KMS-11 (cell line): Measurements from ENCODE around the gene METTL23.
"Not testable (repeated sequence)": the region's sequence is repeated elsewhere in the genome, so short reads cannot be mapped to it uniquely, and the experiment has no call there.

Source experiments
- H2AFZ ChIP-seq: fragments of 200-600 bp; sonication (generic); 2 replicates; pipeline ENCODE4 v1.6.1; 2016; ENCODE audit warnings: antibody characterized with exemption, mixed run types, low read depth
- H3K27ac ChIP-seq: fragments of 200-600 bp; sonication (generic); 2 replicates; pipeline ENCODE4 v1.6.1; 2016; ENCODE audit warnings: mild to moderate bottlenecking, mixed run types
- H3K27me3 ChIP-seq: fragments of 200-600 bp; sonication (generic); 2 replicates; pipeline ENCODE4 v1.6.1; 2017; ENCODE audit warnings: mild to moderate bottlenecking, low read depth, mixed run types, moderate library complexity; ENCODE audit not compliant: insufficient read depth
- H3K36me3 ChIP-seq: fragments of 200-600 bp; sonication (generic); 2 replicates; pipeline ENCODE4 v1.6.1; 2017; ENCODE audit warnings: mild to moderate bottlenecking, mixed run types; ENCODE audit not compliant: insufficient read depth
- H3K4me1 ChIP-seq: fragments of 200-600 bp; sonication (generic); 2 replicates; pipeline ENCODE4 v1.6.1; 2016; ENCODE audit warnings: mild to moderate bottlenecking, low read depth, mixed run types; ENCODE audit not compliant: poor library complexity, severe bottlenecking
- H3K4me2 ChIP-seq: fragments of 200-600 bp; sonication (generic); 2 replicates; pipeline ENCODE4 v1.7.0; 2016; ENCODE audit warnings: mild to moderate bottlenecking, mixed run types
- H3K4me3 ChIP-seq: fragments of 200-600 bp; sonication (generic); IDR thresholded peaks from 2 replicates; pipeline ENCODE4 v1.6.1; 2017; ENCODE audit warnings: low read depth, low read length, mixed read lengths; ENCODE audit not compliant: insufficient read depth
- H3K79me2 ChIP-seq: fragments of 200-600 bp; sonication (generic); 2 replicates; pipeline ENCODE4 v1.6.1; 2016; ENCODE audit warnings: low read depth, mixed run types; ENCODE audit not compliant: insufficient read depth
- H3K9ac ChIP-seq: fragments of 200-600 bp; sonication (generic); 2 replicates; pipeline ENCODE4 v1.6.1; 2016; ENCODE audit warnings: mild to moderate bottlenecking, mixed run types
- H4K20me1 ChIP-seq: fragments of 200-600 bp; sonication (generic); 2 replicates; pipeline ENCODE4 v1.6.1; 2016; ENCODE audit warnings: mild to moderate bottlenecking, mixed run types; ENCODE audit not compliant: insufficient read depth
- TF ChIP-seq, protein P1 (sequence below): fragments of 200-600 bp; sonication (generic); conservative IDR thresholded peaks from 2 replicates; pipeline ENCODE4 v1.6.1; 2017; ENCODE audit warnings: low read depth, mild to moderate bottlenecking, antibody characterized with exemption, low read length, moderate library complexity, mixed read lengths

Gene METTL23

DNA sequence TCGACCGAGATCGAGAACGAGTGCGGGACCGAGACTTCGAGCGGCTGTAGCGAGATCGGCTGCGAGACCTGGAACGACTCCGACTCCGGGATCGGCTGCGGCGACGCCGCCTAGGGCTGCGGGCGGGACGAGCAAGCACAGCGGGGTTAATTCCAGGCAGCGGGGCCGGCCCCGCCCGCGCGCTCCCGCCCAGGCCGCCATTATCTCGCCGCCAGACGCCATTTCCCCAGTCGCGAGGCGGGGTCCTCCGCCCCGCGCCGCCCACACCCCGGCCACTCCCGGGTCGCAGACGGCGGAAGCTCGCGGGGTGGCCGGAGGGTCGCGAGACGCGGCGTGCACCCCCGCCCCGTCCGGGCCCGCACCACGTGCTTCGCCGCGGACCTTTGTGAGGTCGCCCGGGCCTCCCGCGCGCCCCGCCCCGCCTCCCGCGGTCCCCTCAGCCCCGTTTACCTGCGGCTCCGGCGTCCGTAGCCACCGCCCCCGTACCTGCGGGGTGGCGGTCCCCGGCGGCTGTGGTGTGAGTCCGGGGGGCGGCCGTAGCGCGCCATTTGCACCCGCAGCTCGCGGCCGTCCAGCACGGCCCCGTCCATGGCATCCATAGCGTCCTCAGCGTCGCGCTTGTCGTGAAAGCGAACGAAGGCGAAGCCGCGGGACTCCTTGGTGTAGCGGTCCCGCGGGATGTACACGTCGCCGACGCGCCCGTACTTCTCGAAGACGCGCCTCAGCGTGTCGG lies 9.9 kb downstream of the METTL23 start:
- Histone ChIP-seq H3K27me3 (no peaks in the 10 kb centered on the region), H3K27ac (peak overlapping the region; percentile 95), H3K4me3 (peak overlapping the region; percentile 52), H3K4me2 (peak overlapping the region; percentile 96), H4K20me1 (peaks cover 29% of the 10 kb centered on the region), H3K9ac (peak overlapping the region; percentile 98), H3K4me1 (peaks cover 43% of the 10 kb centered on the region), H2AFZ (no peak overlapping the region), H3K79me2 (peaks cover 74% of the 10 kb centered on the region), H3K36me3 (peaks cover 38% of the 10 kb centered on the region)
- TF ChIP-seq, protein P1, sequence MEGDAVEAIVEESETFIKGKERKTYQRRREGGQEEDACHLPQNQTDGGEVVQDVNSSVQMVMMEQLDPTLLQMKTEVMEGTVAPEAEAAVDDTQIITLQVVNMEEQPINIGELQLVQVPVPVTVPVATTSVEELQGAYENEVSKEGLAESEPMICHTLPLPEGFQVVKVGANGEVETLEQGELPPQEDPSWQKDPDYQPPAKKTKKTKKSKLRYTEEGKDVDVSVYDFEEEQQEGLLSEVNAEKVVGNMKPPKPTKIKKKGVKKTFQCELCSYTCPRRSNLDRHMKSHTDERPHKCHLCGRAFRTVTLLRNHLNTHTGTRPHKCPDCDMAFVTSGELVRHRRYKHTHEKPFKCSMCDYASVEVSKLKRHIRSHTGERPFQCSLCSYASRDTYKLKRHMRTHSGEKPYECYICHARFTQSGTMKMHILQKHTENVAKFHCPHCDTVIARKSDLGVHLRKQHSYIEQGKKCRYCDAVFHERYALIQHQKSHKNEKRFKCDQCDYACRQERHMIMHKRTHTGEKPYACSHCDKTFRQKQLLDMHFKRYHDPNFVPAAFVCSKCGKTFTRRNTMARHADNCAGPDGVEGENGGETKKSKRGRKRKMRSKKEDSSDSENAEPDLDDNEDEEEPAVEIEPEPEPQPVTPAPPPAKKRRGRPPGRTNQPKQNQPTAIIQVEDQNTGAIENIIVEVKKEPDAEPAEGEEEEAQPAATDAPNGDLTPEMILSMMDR: 0 out of 2 replicates have a peak, but pooled peaks have one; percentile 17

DNA sequence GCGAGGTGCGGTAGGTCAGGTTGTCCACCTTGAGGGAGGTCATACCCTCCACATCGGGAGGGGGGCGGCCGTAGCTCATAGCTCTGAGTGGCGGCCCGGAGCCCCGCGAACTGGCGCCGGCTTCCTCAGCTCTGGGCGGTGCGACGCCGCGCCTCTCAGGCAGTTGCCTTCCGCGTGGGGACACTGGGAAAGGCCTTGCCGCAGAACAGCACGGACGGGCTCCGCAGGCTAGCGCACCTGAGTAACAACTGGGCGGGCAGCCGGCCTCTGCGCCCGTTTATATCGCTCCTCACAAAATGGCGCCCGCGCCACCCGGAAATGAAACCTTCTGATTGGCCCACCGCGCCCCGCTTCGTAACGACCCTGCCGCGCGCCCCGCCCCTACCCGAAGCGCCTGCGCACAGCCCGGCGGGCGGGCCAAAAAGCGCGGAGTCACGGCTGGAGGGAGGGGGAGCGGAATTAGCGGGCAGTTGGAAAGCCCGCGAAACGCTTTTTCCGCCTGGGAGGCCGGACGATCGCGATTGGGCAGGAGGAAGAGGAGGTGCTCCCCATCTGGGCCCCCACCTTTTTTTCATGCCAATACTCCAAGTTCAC lies 10.5 kb downstream of the METTL23 start, which contains the start of gene SRSF2:
Gene SRSF2 (minus strand): TSS at position 250 of the 594 bp plus-strand sequence. CDS start 171 bp downstream, at position 79.
- Histone ChIP-seq H3K27me3 (no peaks in the 10 kb centered on the region), H3K36me3 (peaks cover 38% of the 10 kb centered on the region), H3K79me2 (peaks cover 69% of the 10 kb centered on the region), H3K4me3 (peak within 1 kb of the TSS; percentile 52), H3K4me2 (peak within 1 kb of the TSS; percentile 96), H4K20me1 (peaks cover 29% of the 10 kb centered on the region), H3K9ac (peak within 1 kb of the TSS; percentile 98), H3K4me1 (peaks cover 43% of the 10 kb centered on the region), H3K27ac (peak within 1 kb of the TSS; percentile 95), H2AFZ (peak within 1 kb of the TSS; percentile 65; the same call in 1 of the 2 replicates)
- TF ChIP-seq, protein P1: no peak

DNA sequence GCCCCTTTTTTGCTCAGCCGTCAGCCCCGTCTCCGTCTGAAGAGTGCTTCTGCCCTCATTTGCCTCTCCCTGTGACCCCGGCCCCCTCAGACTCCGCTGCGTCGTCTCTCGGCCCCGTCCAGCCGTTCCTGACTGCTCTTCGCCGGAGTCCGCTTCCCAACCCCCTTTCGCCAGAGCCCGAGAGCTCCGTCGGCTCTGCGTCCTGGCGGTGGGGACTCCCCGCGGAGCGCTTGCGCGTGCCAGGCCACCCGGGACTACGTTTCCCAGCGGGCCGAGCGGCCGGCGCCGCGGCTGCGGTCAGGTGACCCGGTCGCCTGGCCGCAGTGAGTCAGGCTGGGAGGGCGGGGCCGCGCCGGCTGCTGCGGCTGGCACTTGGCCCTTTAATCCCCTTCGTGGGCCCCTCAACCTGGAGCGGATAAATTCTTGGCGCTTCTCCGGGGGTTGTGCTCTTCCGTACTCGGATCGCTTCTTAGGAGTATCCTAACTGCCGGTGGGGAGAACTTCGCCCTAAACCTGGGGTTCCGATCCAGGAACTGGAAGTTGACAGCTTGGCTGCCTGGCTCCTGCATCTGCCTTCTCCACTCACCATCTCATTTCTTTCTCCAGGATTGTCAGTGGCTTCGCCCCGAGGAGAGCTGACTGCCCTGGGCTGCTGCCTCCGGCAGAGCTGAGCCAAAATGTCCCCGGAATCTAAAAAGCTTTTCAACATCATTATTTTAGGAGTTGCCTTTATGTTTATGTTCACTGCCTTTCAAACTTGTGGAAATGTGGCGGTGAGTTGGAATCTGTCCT lies 11.2 kb downstream of the METTL23 start, which contains the start of gene MFSD11:
Gene MFSD11 (plus strand): TSS at position 444 of the 792 bp plus-strand sequence. CDS start 234 bp downstream, at position 678.
- no peaks in the 10 kb centered on the region for H3K27me3 ChIP-seq
- H3K4me3 ChIP-seq: no peak within 1 kb of the TSS
- peak within 1 kb of the TSS; percentile 95 for H3K27ac ChIP-seq
- H3K9ac ChIP-seq: peak within 1 kb of the TSS; percentile 98
- H4K20me1 ChIP-seq: peaks cover 29% of the 10 kb centered on the region
- H3K4me1 ChIP-seq: peaks cover 39% of the 10 kb centered on the region
- peak within 1 kb of the TSS; percentile 65; the same call in 1 of the 2 replicates for H2AFZ ChIP-seq
- H3K36me3 ChIP-seq: peaks cover 33% of the 10 kb centered on the region
- TF ChIP-seq, protein P1: no peak
- H3K4me2 ChIP-seq: peak within 1 kb of the TSS; percentile 86
- H3K79me2 ChIP-seq: peaks cover 62% of the 10 kb centered on the region

DNA sequence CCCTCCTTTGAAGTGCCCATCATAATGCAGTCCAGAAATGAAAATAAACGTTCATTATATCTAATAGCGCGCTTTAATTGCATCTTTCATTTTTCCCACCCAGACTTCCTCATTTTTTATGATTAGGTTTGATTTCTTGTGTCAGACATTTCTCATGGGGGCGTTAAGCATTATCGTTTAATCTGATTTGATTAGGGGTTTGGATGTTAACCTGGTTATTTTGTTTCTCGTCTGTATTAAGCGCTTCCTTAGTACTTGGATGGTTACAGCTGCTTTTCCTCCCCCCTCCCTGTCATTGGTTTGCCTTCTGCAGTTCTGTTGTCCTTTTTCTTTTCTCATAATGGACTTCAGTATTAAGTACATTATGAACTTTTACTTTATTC lies 11.8 kb downstream of the METTL23 start:
- peaks cover 28% of the 10 kb centered on the region for H3K36me3 ChIP-seq

DNA sequence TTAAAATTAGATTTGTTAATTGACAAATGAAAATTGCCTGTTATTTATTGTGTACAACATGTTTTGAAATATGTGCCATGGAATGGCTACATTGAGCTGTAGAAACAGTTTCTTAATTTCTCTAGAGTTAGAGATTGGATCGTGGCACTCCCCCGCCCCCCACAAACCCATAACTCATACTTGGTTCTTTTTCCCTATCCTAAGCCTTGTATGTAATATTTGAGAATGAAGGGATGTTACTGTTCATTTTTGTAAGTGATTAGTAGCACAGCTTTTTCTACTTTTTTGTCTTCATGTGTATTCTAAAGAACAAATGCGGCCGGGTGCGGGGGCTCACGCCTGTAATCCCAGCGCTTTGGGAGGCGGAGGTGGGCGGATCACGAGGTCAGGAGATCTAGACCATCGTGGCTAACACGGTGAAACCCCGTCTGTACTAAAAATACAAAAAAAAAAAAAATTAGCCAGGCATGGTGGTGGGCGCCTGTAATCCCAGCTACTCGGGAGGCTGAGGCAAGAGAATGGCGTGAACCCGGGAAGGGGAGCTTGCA lies 13.0 kb downstream of the METTL23 start:
- H3K79me2 ChIP-seq: peaks cover 44% of the 10 kb centered on the region
- H3K36me3 ChIP-seq: peaks cover 16% of the 10 kb centered on the region
- not testable (repeated sequence) for H3K27ac ChIP-seq, H3K4me3 ChIP-seq, H3K9ac ChIP-seq, H2AFZ ChIP-seq, H3K27me3 ChIP-seq
- H3K4me1 ChIP-seq: peaks cover 27% of the 10 kb centered on the region
- H3K4me2 ChIP-seq: peak overlapping the region; percentile 86
- H4K20me1 ChIP-seq: peaks cover 16% of the 10 kb centered on the region

More for the DNA sequence above, 11.8 kb downstream of the METTL23 start:
- Histone ChIP-seq H4K20me1 (peaks cover 28% of the 10 kb centered on the region), H3K4me1 (peaks cover 34% of the 10 kb centered on the region), H3K4me2 (peak overlapping the region; percentile 86), H3K27ac (peak overlapping the region; percentile 95), H3K79me2 (peaks cover 56% of the 10 kb centered on the region), H2AFZ (peak overlapping the region; percentile 65; the same call in 1 of the 2 replicates), H3K4me3 (no peak overlapping the region), H3K27me3 (no peaks in the 10 kb centered on the region), H3K9ac (peak overlapping the region; percentile 98; the same call in 1 of the 2 replicates)
- TF ChIP-seq, protein P1: no peak
